AML-193 (cell line): ENCODE data around the gene S100A10.

Experiments used
- DNase-seq, 2 experiments: peaks; one replicate each; lab custom pipeline; 2025; lab: John Stamatoyannopoulos, UW

Gene S100A10

GRCh38 chr1:151961833-151962232, 31.8 kb downstream of the S100A10 start:
- DNase-seq: no peak

DNA sequence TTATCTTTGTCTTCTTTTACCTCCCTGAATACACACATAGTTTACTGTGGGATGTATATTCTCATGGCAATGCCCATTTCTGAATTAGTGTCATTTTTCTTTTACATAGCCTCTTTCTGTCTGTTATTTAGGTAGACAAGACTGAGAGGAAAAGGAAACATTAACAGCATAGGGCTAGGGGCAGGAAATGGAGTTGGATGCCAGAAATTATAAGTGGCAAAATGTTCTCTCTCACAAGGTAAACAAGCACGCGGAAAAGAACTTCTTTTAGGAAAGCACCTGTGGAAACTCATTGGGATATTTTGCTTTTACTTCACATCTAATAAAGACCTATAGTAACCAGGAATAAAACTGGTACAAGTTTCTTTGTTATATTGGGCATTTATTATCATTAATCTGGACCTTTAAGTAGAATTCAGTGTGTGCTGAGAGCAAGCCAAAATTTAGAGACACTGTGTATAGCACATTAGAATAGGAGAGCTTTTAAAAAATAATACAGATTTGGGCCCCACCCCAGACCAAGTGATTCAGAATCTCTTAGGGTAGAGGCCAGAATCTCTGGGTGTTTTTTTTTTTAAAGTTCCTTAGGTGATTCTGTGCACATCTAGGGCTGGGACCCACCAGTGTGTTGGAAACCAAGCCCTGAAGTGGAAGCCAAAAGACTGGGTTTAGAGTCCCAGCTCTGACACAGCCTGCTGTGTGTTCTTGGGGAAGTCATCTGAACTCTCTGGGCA, 32.7 kb downstream of the S100A10 start:
- DNase-seq: no peak

DNA sequence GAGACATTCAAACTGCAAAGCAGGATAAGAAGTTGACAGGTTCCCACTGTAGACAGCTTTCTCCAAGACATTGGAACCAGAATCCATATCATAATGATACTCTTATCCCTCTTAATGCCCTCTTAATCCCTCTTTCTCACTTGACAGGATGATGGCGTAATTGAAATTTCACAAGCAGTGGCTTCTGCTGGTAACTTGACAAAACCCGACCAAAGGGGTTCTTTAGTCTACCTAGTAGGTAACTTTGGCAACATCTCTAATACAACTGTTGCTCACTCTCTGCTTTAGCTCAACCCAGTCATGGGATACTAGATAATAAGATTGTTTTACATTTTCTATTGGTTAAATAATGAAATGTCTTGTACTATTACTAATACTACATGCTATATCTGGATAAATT, 34.7 kb downstream of the S100A10 start:
- peak; percentile 76 to 79 for DNase-seq

DNA sequence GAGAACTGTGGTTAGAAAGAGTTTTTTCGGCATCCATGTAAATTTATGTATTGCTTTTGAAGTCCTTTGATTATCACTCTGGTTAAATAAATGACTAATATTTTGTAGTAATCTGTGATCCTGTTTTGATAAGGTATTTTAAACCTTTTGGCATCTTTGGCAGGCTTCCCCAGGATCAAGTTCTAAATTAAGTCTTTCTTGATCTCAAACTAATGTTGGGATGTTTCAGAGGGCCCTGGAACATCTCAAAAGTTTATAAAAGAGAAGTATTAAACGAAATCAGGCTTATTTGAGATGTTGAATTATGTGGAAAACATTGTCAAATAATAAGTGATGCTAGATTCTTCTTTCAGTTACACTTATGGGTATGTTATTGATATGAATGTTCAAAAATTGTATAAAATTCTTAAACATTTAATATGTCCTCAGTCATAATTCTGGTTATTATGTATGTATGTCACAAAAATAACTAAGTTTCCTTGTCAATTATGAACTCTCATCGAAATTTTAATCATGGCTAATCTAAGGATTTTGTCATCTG, 36.6 kb downstream of the S100A10 start:
- no peak for DNase-seq

DNA sequence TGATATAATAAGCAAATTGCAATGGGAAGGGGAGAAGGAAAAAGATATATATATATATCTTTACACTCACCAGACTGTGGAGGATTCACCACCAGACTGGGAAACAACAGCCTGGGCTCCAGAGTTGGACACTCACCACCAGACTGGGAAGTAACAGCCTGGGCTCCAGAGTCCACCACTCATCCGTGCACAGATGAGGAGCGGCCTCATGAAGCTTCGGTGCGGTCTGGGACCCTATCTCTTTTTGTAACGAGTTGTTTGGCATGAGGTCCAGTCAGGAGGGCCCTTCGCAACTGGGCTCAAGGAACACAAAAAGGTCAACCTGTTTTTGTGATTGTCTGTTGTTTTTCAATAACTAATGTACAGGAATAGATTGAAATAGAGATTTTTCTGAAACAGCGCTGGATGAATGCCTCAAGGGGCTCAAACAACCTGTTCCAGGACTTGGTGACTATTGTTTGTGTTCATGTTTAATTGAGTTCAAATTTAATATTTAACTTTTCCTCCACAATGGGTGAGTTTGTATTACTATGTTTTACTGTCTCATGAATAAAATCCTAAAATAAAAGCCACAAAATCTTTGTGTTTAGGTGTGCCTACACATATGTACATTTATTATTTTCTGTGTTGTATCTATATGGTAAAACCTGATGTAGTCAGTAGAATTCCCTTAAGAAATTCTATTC, 40.1 kb downstream of the S100A10 start:
- DNase-seq: no peak

DNA sequence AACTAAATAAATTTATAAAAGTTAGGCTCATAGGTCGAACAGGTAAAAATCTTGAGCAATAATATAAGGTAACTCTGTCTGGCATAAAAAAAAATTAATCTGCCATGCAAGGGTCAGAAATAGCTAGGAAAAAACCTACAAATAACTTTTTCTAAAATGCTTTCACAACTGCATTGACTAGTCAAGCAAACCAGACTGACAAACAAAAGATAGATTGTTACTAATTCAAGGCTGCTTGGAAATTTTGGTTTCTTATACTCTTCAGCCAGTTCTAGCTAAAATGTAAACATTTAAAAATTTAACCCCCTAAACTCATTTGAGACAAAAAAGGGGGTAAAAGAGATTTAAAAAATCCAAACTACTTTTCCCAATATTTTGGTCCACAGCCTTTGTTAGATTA, 40.8 kb downstream of the S100A10 start:
- DNase-seq: no peak

DNA sequence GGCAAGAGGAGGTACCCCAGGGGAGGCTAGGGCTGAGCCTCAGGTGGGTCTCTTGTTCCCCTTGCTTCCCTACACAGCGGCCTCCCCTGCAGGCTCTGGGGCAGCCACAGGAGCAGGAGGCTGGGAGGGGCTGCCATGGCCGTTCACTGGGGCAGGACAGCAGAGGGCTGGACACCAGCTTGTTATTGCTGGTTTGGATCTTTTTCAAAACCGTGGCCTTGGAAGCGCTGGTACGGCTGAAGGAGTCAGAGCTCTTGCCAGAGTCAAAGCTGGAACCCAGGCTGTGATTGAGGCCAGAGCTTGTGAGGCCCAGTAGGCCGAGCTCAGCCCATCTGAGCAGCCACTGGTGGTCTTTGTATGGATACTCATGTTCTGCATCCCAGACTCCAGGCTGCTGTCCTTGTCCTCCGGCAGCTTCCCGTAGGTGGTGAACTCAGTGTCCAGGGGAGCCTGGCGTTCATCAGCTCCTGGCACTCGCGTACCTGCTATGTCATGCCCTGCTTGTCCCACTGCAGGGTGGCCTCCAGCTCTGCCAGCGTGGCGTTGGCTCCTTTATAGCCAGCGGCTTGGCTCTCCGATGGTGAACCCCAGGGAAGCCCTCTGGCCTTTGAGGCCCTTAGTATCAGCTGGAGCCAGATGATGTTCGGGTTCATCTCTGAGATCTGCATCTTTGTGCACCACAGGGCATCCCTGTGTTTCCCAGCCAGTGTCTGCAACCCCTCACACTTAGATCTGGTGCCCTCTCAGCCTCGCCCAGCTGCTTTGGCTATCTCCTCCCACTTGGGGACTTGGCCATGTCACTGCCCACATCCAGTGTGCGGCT, 44.1 kb downstream of the S100A10 start:
- no peak for DNase-seq

DNA sequence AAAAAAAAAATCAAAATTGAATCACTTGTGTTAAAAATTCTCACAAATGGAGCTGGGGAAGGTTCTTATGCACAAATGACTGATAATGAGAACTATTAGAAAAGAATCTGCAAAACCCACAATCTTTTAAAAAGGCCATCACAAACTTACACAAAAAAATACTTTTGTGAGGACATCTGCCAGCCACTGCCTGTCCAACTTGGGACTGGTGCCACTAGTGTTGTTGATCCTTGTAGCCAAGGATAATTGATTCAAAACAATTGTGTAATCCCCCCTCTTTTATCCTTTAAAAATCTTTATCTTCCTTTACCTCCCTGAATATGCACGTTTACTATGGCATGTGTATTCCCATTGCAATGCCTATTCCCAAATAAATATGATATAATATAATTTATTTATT, 45.2 kb downstream of the S100A10 start:
- DNase-seq: no peak

DNA sequence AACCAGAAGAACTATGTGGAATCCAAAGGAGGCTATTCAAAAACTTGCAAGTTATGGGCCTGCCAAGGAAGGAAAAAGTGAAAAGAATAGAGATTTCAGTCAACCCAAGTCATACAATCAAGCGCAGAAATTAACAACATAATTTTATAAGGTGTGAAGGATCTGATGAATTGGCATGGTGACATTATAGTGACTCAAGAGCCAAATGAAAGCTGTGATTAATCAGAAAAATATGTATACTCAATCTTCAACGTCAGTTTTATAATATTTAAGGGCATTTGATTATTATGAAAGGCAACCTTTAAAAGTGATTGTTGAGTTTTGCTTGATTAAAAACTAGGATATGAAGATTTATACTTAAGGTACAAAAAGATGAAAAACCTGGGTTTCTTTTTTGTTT, 46.5 kb downstream of the S100A10 start:
- DNase-seq: no peak

DNA sequence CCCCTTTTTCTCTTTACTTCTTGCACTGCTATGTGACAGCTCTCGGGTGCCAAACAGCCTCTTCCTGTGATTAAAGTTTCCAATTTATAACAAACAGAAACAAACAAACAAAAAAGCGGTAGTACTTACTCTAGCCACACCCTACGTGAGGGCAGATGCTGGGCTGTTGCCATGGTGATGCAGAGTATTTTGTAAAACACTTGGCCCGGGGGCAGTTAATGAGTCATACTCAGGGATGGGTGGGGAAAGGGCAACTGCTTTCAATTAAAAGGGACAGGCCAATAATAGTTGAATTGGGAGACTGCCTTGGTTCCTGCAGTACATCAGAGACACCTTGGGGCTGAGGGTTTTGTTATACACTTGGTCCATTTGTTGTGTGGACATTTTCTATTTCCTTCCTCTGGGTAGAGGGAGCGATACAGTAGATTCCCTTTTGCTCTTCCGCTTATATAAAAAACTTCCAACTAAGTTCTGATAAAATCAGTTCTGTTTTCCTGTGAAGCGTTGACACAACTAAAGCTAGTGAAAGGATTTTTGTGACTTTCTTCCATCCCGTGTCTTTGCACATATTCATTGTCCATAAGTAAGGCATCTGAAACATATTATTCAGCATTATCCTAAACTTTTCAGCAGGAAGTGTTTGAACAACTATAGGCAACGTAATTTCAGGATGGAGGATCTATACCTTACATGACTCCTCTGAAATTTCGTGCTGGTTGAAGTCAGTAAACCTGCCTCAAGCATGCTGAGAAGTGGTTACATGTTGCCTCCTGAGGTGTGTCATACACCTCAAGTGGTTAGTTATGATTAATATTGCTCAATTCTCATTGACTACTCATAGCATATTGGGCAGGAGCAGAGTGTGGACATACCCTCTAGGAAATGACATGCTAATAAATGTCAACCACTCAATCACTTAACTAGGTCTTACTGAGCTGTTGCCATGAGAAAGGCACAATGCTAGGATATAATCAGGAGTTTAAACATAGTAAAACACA, 47.6 kb downstream of the S100A10 start:
- DNase-seq: peak; percentile 84 to 85

DNA sequence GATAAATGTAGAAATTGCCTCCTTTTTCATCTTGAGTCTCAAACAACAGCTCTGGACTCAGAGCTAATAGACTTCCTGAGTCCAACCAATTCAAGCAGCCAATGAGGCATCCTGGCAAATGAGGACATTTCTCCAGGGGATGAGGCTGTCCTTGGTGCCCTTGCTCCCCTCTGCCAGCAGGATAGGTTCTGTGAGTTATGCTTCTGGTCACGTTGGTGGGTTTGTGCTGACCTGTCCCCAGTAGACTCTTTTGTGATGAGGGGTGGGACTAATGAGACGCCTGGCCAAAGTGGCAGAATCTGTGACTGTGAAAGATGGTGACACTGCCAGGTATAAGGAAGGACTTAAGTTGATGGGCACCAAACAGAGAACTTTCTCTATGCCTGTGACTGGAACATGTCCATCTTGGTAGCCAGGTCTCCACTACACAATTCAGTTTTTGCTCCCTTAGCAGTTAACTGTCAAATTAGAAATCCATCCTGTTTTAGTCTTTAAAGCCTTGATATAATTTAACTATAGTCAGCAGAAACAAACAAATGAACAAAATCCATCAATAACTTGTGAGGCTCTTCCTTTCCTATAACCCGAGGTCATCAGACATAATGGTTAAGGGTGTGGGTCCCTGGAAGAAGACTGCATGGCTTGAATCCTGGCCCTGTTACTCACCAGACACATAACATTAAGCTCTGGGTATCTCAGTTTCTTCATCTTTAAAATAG, 48.6 kb downstream of the S100A10 start:
- DNase-seq: no peak

- DNase-seq: no peak
Measured at GRCh38 chr1:151944126-151944856, 49.4 kb downstream of the S100A10 start.

DNA sequence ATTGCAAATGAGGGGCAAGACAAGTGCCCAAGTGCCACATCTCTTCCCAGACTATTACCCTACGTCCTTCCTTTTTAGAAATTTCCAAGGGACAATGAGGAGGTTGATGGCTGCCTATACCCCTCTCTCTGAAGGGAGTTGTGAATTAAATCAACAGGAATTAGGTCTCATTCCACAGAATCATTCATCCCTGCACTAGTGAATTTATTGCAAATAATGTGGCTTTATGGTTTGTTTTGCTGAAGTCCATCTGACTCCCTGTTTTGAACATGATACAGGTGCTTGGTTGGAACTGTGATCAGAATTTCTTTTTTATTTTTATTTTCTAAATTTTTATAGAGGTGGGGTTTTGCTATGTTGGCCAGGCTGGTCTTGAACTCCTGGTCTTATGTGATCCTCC, 50.1 kb downstream of the S100A10 start:
- DNase-seq: no peak

- no peak for DNase-seq
Measured at GRCh38 chr1:151942882-151943281, 50.8 kb downstream of the S100A10 start.

- no peak for DNase-seq
Measured at GRCh38 chr1:151940541-151940940, 53.1 kb downstream of the S100A10 start.

- DNase-seq: no peak
Measured at GRCh38 chr1:151939779-151940178, 53.9 kb downstream of the S100A10 start.

GRCh38 chr1:151939141-151939540, 54.5 kb downstream of the S100A10 start:
- no peak for DNase-seq

DNA sequence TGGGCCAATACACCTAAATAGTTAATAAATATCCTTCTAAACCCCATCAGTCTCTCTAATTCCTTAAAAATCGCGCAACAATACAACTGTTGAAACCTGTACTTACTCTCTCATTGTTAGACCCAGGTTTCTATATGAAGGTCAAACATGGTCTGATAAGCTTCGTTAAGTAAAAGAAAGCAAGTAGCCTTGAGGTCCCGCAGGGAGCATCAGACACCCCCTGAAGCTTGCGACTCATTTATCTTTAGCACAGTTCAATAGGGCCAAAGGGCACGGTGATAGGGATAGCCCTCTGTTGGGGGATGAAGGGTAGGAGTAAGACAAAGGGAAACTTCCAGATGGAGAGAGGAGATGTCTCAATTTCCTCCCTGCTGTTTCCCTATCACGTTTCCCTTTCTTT, 57.0 kb downstream of the S100A10 start:
- no peak for DNase-seq

- DNase-seq: no peak
Measured at GRCh38 chr1:151935894-151936602, 57.6 kb downstream of the S100A10 start.
